Activated naive CD8-positive, alpha-beta T cell treated with anti-CD3 and anti-CD28 coated beads for 36 hours (primary cell): ENCODE measurements around the gene FEM1A. TPM values are rescaled to one million over a fixed set of nuclear protein-coding genes. Genes with fewer than 3 reads are reported as not detected.
"Not testable (repeated sequence)": the region's sequence is repeated elsewhere in the genome, so short reads cannot be mapped to it uniquely, and the experiment has no call there.

Experiments used
- DNase-seq: peaks from one replicate; pipeline ENCODE4 v3.0.0; 2021
- H3K27ac Mint-ChIP-seq: one replicate; pipeline ENCODE4 v1.8.0; 2022; ENCODE audit warnings: mild to moderate bottlenecking, moderate library complexity, mixed read lengths
- H3K27me3 Mint-ChIP-seq: one replicate; pipeline ENCODE4 v1.8.0; 2022; ENCODE audit warnings: mild to moderate bottlenecking, mixed read lengths
- H3K36me3 Mint-ChIP-seq: one replicate; pipeline ENCODE4 v1.8.0; 2021; ENCODE audit warnings: mild to moderate bottlenecking, mixed read lengths
- H3K4me1 Mint-ChIP-seq: one replicate; pipeline ENCODE4 v1.8.0; 2021; ENCODE audit warnings: mixed read lengths
- H3K4me3 Mint-ChIP-seq: one replicate; pipeline ENCODE4 v1.8.0; 2022; ENCODE audit warnings: mild to moderate bottlenecking, moderate library complexity, mixed read lengths
- H3K9me3 Mint-ChIP-seq: one replicate; pipeline ENCODE4 v1.8.0; 2022; ENCODE audit warnings: mixed read lengths
- total RNA-seq, 2 experiments: library from RNA; stranded (reverse); gene quantifications; one replicate each; pipeline ENCODE4 v1.2.3, GENCODE V29; 2021

FEM1A gene
- total RNA-seq, 2 experiments from 2014 or later: 21.8 to 22.5 TPM

DNA sequence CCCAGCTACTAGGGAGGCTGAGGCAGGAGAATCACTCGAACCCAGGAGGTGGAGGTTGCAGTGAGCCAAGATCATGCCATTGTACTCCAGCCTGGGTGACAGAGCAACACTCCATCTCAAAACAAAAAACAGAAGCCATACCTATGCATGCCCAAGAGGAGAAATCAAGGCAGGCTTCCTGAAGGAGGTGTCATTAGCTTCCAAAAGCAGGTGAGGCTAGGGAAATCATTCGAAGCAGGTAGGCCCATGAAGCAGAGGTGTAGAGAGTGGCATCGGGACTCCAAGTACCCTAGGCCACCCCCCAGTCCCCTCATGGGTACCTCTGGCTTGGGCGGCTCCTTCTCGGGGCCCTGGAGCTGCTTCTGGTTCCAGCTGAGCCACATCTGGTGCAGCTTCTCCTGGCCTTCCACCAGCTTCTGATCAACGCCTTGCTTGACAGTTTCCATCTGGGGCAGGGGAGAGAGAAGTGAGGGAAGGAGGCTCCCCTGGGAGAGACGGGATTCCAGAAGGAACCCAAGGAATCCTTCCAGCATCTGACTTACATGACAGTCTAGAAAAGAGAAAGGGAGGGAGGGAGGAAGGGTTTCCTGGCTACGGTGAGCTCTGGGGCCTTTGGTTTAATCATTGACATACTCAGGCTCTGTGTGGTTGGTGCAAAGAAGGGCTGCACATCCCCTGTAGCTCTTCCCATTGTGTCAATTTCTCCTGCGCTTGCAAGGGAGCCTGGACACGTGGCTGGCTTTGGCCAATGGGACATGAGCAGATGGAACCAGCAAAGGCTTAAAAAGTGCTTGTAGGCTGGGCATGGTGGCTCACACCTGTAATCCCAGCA, 53.0 kb downstream of the FEM1A start:
- Mint-ChIP-seq H3K9me3 (no peaks in the 10 kb centered on the region), H3K4me1 (no peaks in the 10 kb centered on the region), H3K27me3 (no peaks in the 10 kb centered on the region), H3K4me3 (no peak overlapping the region), H3K27ac (no peak overlapping the region), H3K36me3 (peaks cover 5% of the 10 kb centered on the region)
- DNase-seq: no peak

GRCh38 chr19:4845975-4846374, 54.4 kb downstream of the FEM1A start:
- H3K4me1 Mint-ChIP-seq, DNase-seq, H3K27ac Mint-ChIP-seq, H3K27me3 Mint-ChIP-seq, H3K4me3 Mint-ChIP-seq, H3K9me3 Mint-ChIP-seq, H3K36me3 Mint-ChIP-seq: not testable (repeated sequence)

DNA sequence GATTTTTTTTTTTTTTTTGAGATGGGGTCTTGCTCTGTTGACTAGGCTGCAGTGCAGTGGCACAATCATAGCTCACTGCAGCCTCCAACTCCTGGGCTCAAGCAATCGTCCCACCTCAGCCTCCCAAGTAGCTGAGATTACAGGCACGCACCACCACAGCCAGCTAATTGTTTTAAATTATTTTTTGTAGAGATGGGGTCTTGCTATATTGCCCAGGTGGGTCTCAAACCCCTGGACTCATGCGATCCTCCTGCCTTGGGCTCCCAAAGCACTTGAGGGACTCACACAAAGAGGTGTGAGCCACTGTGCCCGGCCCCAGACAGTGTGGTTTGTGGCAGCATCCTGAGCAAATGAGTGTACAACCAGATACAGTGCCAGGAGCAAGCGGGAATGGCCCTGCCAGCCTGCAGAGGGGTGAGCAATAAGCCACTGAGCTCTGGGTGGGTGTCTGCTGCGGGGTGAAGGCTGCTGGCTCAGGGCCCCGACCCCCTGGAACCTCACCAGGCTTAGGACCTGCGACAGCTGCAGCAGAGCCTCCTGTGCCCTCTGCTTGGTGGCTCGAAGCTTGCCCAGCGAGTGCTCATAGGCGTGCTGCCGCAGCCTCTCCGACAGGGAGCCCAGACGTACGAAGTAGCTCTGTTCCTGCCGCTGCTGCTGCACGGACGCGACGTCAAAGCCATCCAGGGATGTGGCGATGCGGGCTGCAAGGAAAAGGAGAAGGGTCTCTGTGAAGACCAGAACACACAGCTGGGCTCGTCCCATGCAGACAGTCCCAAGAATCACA, 55.8 kb downstream of the FEM1A start:
- Mint-ChIP-seq H3K4me3 (no peak overlapping the region), H3K27me3 (no peaks in the 10 kb centered on the region), H3K27ac (no peak overlapping the region)

GRCh38 chr19:4849019-4849418, 57.5 kb downstream of the FEM1A start:
- Mint-ChIP-seq H3K4me3 (no peak overlapping the region), H3K36me3 (peaks cover 3% of the 10 kb centered on the region), H3K27ac (no peak overlapping the region), H3K9me3 (no peaks in the 10 kb centered on the region), H3K27me3 (no peaks in the 10 kb centered on the region), H3K4me1 (peaks cover 3% of the 10 kb centered on the region)
- DNase-seq: no peak

More for the DNA sequence above, 55.8 kb downstream of the FEM1A start:
- Mint-ChIP-seq H3K36me3 (peaks cover 3% of the 10 kb centered on the region), H3K4me1 (peaks cover 3% of the 10 kb centered on the region), H3K9me3 (no peaks in the 10 kb centered on the region)
- DNase-seq: no peak

Other genes with a start within 250 kb of the FEM1A start
- not detected for gene SEMA6B, start 232.1 kb upstream of the FEM1A start, total RNA-seq
- 10 to 100 TPM; 10.7 to 11.3 TPM for gene TNFAIP8L1, start 152.2 kb upstream of the FEM1A start, total RNA-seq
- 10 to 100 TPM; 59.2 to 65.8 TPM for gene MYDGF, start 121.4 kb upstream of the FEM1A start, total RNA-seq
- 10 to 100 TPM; 71.7 to 72.3 TPM for gene DPP9, start 67.9 kb upstream of the FEM1A start, total RNA-seq
- gene TICAM1, start 40.0 kb downstream of the FEM1A start, total RNA-seq: 10 to 100 TPM; 18.4 to 19.5 TPM
- gene PLIN3, start 75.9 kb downstream of the FEM1A start, total RNA-seq: 10 to 100 TPM; 14.6 to 14.7 TPM
- under 1 TPM in 1 of 2 experiments, not detected in 1; 0.12 TPM for gene ARRDC5, start 111.2 kb downstream of the FEM1A start, total RNA-seq
- gene UHRF1, start 117.8 kb downstream of the FEM1A start, total RNA-seq: 100 to 1,000 TPM; 244 to 245 TPM
- 10 to 100 TPM; 29.4 to 31.3 TPM for gene KDM4B, start 177.4 kb downstream of the FEM1A start, total RNA-seq